HG03565 (cell line): ENCODE measurements around the gene ZNF445.
"Not testable (repeated sequence)": the region's sequence is repeated elsewhere in the genome, so short reads cannot be mapped to it uniquely, and the experiment has no call there.

ENCODE experiments used
- ATAC-seq: cut with Tn5 transposase; IDR thresholded peaks from one replicate; pipeline ENCODE4 v1.9.1; 2021; ENCODE audit warnings: mild to moderate bottlenecking, moderate library complexity; ENCODE audit not compliant: unreplicated experiment

Gene ZNF445

DNA sequence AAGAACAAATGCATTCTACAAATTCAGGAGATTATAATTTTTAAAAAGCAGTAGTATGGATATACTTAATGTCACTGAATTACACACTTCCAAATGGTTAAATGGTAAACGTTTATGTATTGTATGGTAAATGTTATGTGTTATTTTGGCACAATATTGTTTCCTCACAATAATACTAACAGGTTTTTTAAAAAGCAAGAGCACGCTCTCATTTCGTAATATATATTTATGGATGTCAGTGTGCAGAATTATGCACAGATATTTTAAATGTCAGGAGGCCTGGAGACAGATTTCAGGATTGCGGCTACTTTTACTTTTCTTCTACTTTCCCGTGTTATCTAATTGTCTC lies 533 bp downstream of the ZNF445 start:
- no peak for ATAC-seq

DNA sequence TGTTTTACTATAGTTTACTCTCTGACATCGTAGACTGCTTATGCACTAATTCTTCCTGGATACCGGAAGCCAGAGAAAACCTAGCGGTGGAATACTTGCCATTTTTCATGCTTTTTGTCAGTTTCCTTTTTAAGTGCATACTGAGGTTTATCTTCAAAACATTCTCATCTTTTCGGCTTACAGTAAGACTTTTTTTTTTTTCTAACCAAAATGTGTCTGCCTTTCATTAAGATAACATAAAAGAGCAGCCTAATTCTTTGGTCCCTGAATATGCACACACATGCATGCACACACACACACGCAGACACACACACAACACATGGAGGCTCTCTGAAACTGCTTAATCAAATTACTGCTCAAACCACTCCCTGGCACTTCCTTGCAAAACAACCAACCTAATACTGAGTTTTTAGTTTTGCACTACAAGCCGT lies 1.3 kb downstream of the ZNF445 start:
- ATAC-seq = no peak

DNA sequence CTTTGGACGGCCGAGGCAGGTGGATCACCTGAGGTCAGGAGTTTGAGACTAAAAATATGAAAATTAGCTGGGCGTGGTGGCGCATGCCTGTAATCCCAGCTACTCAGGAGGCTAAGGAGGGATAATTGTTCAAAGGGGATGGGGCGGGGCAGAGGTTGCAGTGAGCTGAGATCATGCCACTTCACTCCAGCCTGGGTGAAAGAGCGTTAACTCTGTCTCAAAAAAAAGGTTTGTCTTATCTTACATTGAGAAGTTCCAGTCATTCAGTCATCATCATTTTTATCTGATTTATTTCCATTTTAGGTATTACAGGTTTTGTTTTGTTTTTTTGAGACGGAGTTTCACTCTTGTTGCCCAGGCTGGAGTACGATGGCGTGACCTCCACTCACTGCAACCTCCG lies 2.6 kb downstream of the ZNF445 start:
- ATAC-seq = not testable (repeated sequence)

DNA sequence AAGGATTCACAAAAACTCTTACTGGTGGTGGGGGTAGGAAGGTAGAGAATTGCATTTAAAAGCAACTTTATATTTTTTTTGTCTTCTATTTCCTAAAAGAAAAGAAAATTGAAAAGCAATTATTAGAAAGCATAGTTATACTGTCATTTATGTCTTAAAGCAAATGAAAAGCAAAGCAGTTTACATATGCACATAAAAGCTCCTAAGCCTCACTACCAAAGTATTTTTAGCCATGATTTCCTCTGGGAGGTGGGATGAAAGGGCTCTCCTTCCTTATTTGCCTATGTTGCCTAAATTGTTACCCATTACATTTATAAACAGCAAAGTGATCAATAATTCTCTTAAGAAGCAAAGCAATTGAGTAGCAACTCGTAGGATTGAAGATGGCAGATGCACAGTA lies 7.0 kb downstream of the ZNF445 start:
- ATAC-seq = no peak

GRCh38 chr3:44469914-44470313 lies 7.6 kb downstream of the ZNF445 start:
- ATAC-seq = no peak

- no peak for ATAC-seq
These were observed 8.6 kb downstream of the ZNF445 start for GRCh38 chr3:44468572-44469520.

GRCh38 chr3:44468099-44468537 lies 9.4 kb downstream of the ZNF445 start:
- ATAC-seq = not testable (repeated sequence)

DNA sequence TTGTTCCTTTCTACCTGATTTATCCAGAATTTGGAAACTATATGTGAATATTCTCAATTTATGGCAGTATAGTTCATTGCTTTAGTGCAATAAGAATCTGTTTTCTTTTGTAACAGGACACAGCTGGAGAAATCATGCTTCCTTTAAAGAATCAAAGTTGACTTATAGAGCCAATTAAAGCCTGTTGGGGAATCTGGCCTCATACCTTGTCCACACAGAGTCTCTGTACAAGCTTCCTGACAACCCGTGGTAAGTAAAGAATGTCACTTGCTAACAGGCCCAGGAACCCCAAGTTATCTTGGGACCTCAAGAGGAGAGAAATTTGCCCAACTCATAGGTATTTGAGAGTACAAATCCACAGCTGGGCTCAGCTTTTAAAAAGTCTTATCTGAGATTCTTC lies 10.2 kb downstream of the ZNF445 start:
- ATAC-seq = no peak

- ATAC-seq = not testable (repeated sequence)
These were observed 12.6 kb downstream of the ZNF445 start for GRCh38 chr3:44464920-44465319.

GRCh38 chr3:44464509-44464908 lies 13.0 kb downstream of the ZNF445 start:
- no peak for ATAC-seq

DNA sequence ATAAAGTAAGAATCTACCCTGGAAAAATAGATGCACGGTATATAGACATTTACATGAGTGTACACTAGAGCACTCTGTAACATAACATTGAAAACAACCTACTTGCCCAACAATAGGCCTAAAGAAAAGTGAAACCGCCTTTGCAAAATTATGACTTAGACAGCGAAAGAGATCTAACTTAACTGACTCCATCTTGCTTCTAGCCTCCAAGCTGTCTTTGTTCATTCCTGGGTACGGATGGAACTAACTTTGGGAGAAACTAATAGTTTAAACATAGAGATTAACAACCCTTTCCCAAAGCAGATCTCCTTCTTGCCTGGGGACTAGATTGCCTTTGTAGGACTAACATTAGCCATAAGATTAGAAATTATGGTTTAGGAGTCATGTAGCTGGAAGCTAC lies 17.4 kb downstream of the ZNF445 start:
- not testable (repeated sequence) for ATAC-seq

GRCh38 chr3:44455318-44455717 lies 22.2 kb downstream of the ZNF445 start:
- ATAC-seq = no peak

DNA sequence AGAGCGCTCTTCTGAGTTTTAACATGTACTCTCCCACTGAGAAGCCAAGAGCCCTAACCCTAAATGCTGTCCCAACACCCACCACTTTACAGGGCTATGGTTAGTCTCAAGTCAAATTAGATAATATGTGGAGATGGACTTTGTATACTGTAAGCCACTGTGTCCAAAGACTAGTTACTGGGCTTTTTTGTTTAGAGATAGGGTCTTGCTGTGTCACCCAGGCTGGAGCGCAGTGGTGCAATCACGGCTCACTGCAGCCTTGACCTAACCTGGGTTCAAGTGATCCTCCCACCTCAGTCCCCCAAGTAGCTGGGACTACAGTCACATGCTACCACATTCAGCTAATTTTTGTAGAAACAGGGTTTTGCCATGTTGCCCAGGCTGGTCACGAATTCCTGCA lies 23.2 kb downstream of the ZNF445 start:
- no peak for ATAC-seq

DNA sequence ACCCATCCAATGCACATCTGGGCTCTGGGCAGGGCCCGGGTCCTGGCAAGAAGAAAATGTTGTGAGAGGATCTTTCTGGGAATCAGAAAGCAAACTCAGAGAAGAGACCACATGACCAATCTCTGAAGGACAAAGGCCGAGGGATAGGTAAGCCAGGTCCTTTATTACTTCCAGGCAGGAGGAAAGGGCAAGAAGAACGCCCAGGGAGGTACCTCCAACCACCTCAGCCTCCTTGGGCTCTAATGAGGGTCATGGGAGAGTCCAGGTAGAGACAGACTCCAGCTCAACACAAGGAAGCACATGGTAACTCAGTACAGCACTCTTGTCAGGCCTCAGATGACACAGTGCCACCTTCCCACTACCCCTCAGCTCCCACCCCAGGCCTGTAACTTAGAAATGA lies 26.0 kb downstream of the ZNF445 start:
- ATAC-seq = no peak

DNA sequence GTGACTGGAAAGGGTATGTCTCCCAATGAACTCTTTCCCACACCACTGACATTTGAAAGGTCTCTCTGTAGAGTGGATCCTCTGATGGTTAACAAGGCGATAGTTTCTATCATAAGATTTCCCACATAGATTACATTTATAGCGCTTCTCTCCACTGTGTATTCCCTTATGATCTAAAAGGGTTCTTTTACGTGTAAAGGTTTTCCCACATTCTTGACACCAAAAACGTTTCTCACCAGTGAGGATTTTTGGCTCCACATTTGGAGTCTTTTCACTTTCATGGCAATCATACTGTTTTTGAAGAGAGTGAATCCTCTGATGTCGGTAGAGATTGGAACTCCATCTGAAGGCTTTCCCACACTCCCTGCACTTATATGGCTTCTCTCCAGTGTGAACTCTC lies 30.5 kb downstream of the ZNF445 start:
- no peak for ATAC-seq

DNA sequence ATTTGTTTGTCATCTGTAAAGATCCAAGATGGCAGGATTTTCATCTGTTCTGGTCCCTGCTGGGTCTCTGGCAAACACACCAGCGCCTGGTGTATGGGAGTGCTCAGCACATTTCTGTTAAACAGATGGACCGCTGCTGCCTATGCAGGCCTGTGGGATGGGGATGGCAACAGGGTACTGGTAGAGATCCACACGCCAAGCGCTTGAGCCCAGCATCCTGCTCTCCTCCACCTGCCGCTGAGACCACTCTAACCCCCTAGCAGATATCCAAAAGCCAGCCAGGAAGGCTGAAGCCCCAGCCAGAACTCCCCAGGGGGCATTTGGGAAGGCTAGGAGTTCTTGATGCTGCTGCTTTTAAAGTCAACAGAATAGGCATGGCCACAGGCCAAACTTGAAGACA lies 31.7 kb downstream of the ZNF445 start:
- no peak for ATAC-seq

GRCh38 chr3:44444896-44445691 lies 32.4 kb downstream of the ZNF445 start:
- ATAC-seq = no peak

GRCh38 chr3:44444437-44444836 lies 33.0 kb downstream of the ZNF445 start:
- no peak for ATAC-seq

DNA sequence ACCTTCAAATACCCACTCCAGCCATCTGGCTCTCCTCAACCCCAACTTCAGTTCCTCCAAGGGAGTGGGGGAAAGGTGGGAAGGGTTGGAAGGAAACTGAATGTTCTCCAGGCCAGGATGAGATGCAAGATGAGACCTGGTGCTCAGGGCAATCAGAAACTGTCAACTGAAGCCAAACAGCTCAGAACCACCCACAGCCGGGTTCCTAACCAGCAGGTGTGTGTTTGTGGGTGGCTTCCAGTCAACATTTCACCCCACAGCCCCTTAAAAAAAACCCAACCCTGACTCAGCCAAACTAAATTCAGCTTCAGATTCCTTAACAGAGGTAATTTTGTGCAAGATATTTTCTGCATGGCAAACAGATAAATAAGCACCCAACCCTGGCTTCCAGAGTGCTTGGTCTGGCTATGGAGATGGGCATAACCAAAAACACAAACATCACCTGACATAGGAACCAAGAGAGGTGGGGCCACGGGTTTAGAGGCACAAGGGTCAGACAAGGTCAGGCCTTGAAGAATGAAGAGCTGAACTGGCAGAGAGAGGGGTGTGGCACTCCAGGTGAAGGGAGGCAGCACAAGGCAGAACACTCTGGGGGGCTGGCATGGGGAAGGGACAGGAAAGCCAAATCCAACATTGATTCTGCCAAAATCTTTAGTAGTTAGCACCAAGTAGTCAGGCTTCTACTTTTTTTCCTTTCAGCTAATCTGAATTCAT lies 34.7 kb downstream of the ZNF445 start:
- no peak for ATAC-seq

DNA sequence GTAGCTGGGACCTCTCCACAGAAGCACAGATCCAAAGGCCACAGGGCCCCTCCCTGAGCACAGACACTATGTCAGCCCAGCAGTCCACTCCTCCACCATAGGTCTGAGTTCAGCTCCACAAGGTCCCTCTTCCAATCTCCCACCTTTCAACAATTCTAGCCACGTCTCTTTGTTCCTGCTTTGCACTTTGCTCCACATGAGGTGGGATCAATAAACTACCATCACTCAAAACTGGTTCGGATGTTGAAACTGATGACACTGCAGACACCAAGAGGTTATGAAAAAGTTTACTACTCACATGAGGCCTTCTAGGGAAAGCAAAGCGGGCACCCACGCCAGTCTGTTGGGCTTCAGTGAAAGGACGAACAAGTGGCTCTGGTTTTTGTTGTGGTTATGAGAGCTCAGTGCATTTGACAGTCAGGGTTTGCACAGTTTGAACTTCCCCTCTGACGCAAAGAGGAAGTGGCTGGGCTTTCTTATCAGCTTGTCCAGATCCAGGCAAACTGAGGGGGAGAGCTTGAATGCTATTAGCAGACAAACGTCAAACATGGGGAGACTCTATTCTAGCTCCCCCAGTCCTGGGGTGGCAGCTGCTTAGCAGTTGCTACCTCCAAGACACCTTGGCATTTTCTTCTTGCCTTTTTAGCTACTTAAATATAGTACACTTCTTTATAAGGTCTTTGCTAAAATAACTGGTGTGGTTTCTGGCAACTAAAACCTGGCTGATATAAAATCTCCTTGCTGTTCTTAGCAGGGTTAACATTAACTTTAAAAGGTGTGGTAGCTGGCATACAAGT lies 37.8 kb downstream of the ZNF445 start:
- ATAC-seq = peak; percentile 92
